Pancreas (tissue), 10 donors: ENCODE measurements around the gene CHRNA10. TPM values are rescaled to one million over a fixed set of nuclear protein-coding genes. Genes with fewer than 3 reads are reported as not detected.

Experiments
- ATAC-seq, 4 donors: fragments of 200-7000 bp; cut with Tn5 transposase; one replicate each; pipeline versions ENCODE4 v1.8.0 to v1.9.1; 2020; ENCODE audit warnings: mild to moderate bottlenecking in 4 of 4, moderate library complexity in 4 of 4
- DNase-seq, 6 donors: peaks; one replicate each; pipeline ENCODE4 v3.0.0-alpha.2; 2020
- FAIRE-seq: peaks from 2 replicates; lab custom pipeline; 2012; peaks lifted over from hg19 to GRCh38; lab: Jason Lieb, UNC
- H3K27ac ChIP-seq, 4 donors: fragments of 200-600 bp; sonication (generic); 1 replicate in 3 of 4; 2 replicates in 1 of 4; pipeline versions ENCODE4 v1.5.0 to v1.8.0; 2020
- H3K27me3 ChIP-seq, 4 donors: fragments of 200-600 bp; one replicate each; pipeline ENCODE4 v1.8.0; 2021
- H3K36me3 ChIP-seq, 3 donors: fragments of 200-600 bp; sonication (generic) in 1 of 3; one replicate each; pipeline versions ENCODE4 v1.5.0 to v1.8.0; 2020 to 2021
- H3K4me1 ChIP-seq, 3 donors: fragments of 200-600 bp; one replicate each; pipeline ENCODE4 v1.8.0; 2021
- H3K4me3 ChIP-seq, 4 donors: fragments of 200-600 bp; sonication (generic) in 2 of 4; one replicate each; pipeline versions ENCODE4 v1.5.0 to v1.8.0; 2020 to 2021
- H3K9me3 ChIP-seq, 4 donors: fragments of 200-600 bp; one replicate each; pipeline ENCODE4 v1.8.0; 2021
- WGBS, 2 donors: extraction: QIAGEN DNeasy Blood & Tissue Kit; methylation state at CpG; one replicate each; pipeline ENCODE4 v1.1.7; 2013; 5-methylcytosine and 5-hydroxymethylcytosine counted together
- intact Hi-C, 3 donors: fragments of 100-400 bp; cut with DNase I; formaldehyde crosslinking; loops; one replicate each; pipeline versions ENCODE4 v1.11.1 to v1.14.2; 2022
- polyA plus RNA-seq, 2 donors: library from polyadenylated mRNA; stranded (reverse); fragments of 200-250 nt; gene quantifications; one replicate each; pipeline ENCODE4 v1.2.3, GENCODE V29; 2013
- total RNA-seq, 6 donors: library from RNA; stranded (reverse); fragmentation: NEBNext Ultra II Directional in 4 of 6; extraction: Animal tissue kit (Norgen Biotek cat#: 25700) in 4 of 6; gene quantifications; one replicate each; pipeline versions ENCODE4 v1.2.1 to v1.2.4, GENCODE V29; 2021 to 2023
- TF ChIP-seq, protein P1 (sequence below), 4 donors: fragments of 200-600 bp; sonication (generic) in 3 of 4; IDR thresholded peaks; one replicate each; pipeline versions ENCODE4 v1.5.0 to v1.8.0; 2021; ENCODE audit warnings: antibody characterized with exemption in 4 of 4
- donor health status: healthy with polysubstance abuse.
- donor health status: DM: no; HTN: no; CAD: no; lungs with moderate emphysema.
- donor health status: DM: no; HTN: no; CAD: no.
- donor health status: control.
- donor health status: control.
- donor health status: Bipolar disorder and iron deficiency.
- donor health status: DM: yes; HTN: yes; CAD: no.
- donor health status: DM: no; HTN: no; CAD: no.
- donor health status: DM: no; HTN: no; CAD: no.
- donor health status: DM: yes; HTN: yes; CAD: no.

Gene CHRNA10
- total and polyA plus RNA-seq, 8 donors = 0.35 to 3.1 (median 0.54) TPM

GRCh38 chr11:3615998-3616397 is 55.2 kb downstream of the CHRNA10 start:
- Histone ChIP-seq H3K4me3 (no peak overlapping the region), H3K27ac (no peak overlapping the region), H3K9me3 (no peaks in the 10 kb centered on the region), H3K4me1 (no peaks in the 10 kb centered on the region), H3K36me3 (no peaks in the 10 kb centered on the region), H3K27me3 (no peaks in the 10 kb centered on the region)
- TF ChIP-seq, protein P1, sequence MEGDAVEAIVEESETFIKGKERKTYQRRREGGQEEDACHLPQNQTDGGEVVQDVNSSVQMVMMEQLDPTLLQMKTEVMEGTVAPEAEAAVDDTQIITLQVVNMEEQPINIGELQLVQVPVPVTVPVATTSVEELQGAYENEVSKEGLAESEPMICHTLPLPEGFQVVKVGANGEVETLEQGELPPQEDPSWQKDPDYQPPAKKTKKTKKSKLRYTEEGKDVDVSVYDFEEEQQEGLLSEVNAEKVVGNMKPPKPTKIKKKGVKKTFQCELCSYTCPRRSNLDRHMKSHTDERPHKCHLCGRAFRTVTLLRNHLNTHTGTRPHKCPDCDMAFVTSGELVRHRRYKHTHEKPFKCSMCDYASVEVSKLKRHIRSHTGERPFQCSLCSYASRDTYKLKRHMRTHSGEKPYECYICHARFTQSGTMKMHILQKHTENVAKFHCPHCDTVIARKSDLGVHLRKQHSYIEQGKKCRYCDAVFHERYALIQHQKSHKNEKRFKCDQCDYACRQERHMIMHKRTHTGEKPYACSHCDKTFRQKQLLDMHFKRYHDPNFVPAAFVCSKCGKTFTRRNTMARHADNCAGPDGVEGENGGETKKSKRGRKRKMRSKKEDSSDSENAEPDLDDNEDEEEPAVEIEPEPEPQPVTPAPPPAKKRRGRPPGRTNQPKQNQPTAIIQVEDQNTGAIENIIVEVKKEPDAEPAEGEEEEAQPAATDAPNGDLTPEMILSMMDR (IDR thresholded peaks at IDR 0.05) = no peak
- DNase-seq (no peak), FAIRE-seq (no peak), ATAC-seq (no peak)
- intact Hi-C loops = no loop called here
- 87 to 88% methylated on average over 6 of the region's 6 CpGs for WGBS, 2 donors

Other genes starting within 250 kb of the CHRNA10 start
- under 1 TPM in 4 of 6 donors, not detected in 2; 0.14 to 0.51 (median 0.23) TPM for gene ART5, start 29.4 kb downstream of the CHRNA10 start, total RNA-seq
- gene ART5, start 29.4 kb downstream of the CHRNA10 start, polyA plus RNA-seq = under 1 TPM; 0.11 to 0.26 TPM
- not detected for gene ART1, start 26.3 kb downstream of the CHRNA10 start, total RNA-seq
- not detected for gene ART1, start 26.3 kb downstream of the CHRNA10 start, polyA plus RNA-seq
- 10 to 100 TPM; 21.2 to 38.0 (median 27.0) TPM for gene NUP98, start 126.2 kb upstream of the CHRNA10 start, total RNA-seq
- 10 to 100 TPM; 12.2 to 18.7 TPM for gene NUP98, start 126.2 kb upstream of the CHRNA10 start, polyA plus RNA-seq
- 10 to 100 TPM; 13.5 to 21.4 (median 17.2) TPM for gene PGAP2, start 137.2 kb upstream of the CHRNA10 start, total RNA-seq
- 10 to 100 TPM; 18.6 to 32.9 TPM for gene PGAP2, start 137.2 kb upstream of the CHRNA10 start, polyA plus RNA-seq
- 10 to 100 TPM in 5 of 6 donors, 1 to 10 TPM in 1; 9.0 to 27.5 (median 14.0) TPM for gene RHOG, start 169.6 kb upstream of the CHRNA10 start, total RNA-seq
- 10 to 100 TPM; 13.6 to 18.5 TPM for gene RHOG, start 169.6 kb upstream of the CHRNA10 start, polyA plus RNA-seq
- 10 to 100 TPM; 17.0 to 28.9 (median 20.4) TPM for gene STIM1, start 184.3 kb upstream of the CHRNA10 start, total RNA-seq
- 10 to 100 TPM; 10.2 to 13.3 TPM for gene STIM1, start 184.3 kb upstream of the CHRNA10 start, polyA plus RNA-seq